Esophagus squamous epithelium (tissue), 4 donors: ENCODE results near the gene NLE1.

ENCODE experiments used
- CTCF ChIP-seq, 6 experiments: fragments of 450-650 bp in 4 of 6; fragments of 200-600 bp in 2 of 6; sonication (generic) in 2 of 6; IDR thresholded peaks; one replicate each; pipeline ENCODE4 v1.5.1; 2016 to 2019; ENCODE audit warnings: antibody characterized with exemption in 6 of 6, mild to moderate bottlenecking in 4 of 6, moderate library complexity in 4 of 6
- POLR2A ChIP-seq, 4 donors: fragments of 450-650 bp; IDR thresholded peaks; one replicate each; pipeline ENCODE4 v1.6.1; 2017; ENCODE audit warnings: antibody characterized with exemption in 4 of 4, mild to moderate bottlenecking in 4 of 4, moderate library complexity in 3 of 4

- TF ChIP-seq CTCF (IDR thresholded peaks at IDR 0.05) (peak in 3 of 6 experiments; percentile 17 to 54 (median 27)), POLR2A (IDR thresholded peaks at IDR 0.05) (no peak)
Observed at GRCh38 chr17:35089586-35090296, 52.4 kb downstream of the NLE1 start.
